Urinary bladder (tissue), 4 donors: ENCODE data around the gene OR5T3. TPM values are rescaled to one million over a fixed set of nuclear protein-coding genes. Genes with fewer than 3 reads are reported as not detected.
"Not testable (repeated sequence)": the region's sequence is repeated elsewhere in the genome, so short reads cannot be mapped to it uniquely, and the experiment has no call there.

ENCODE experiments used
- DNase-seq: peaks from one replicate; pipeline ENCODE4 v3.0.0-alpha.2; 2015; ENCODE audit errors: extremely low spot score
- H3K27ac ChIP-seq: one replicate; pipeline ENCODE4 v1.5.1; 2013; ENCODE audit warnings: low read depth, mild to moderate bottlenecking, moderate library complexity
- H3K36me3 ChIP-seq: one replicate; pipeline ENCODE4 v1.6.1; 2013; ENCODE audit warnings: mild to moderate bottlenecking, moderate library complexity; ENCODE audit not compliant: insufficient read depth
- H3K4me1 ChIP-seq: one replicate; pipeline ENCODE4 v1.6.1; 2013; ENCODE audit warnings: mild to moderate bottlenecking, moderate library complexity; ENCODE audit not compliant: insufficient read depth
- H3K4me3 ChIP-seq: one replicate; pipeline ENCODE4 v1.5.1; 2013; ENCODE audit warnings: low read depth, low read length
- WGBS: extraction: QIAGEN DNeasy Blood & Tissue Kit; methylation state at CpG from one replicate; pipeline ENCODE4 v1.1.7; 2013; 5-methylcytosine and 5-hydroxymethylcytosine counted together
- polyA plus RNA-seq: library from polyadenylated mRNA; stranded (reverse); fragments of 200-250 nt; gene quantifications from one replicate; pipeline ENCODE4 v1.2.3, GENCODE V29; 2013
- total RNA-seq: library from RNA; depleted of rRNA; stranded (reverse); fragments of >200 nt; gene quantifications from one replicate; pipeline ENCODE4 v1.2.3, GENCODE V29; 2014
- donor health status: healthy with polysubstance abuse.
- donor health status: healthy.

Gene OR5T3
- not detected for total RNA-seq
- polyA plus RNA-seq = not detected

DNA sequence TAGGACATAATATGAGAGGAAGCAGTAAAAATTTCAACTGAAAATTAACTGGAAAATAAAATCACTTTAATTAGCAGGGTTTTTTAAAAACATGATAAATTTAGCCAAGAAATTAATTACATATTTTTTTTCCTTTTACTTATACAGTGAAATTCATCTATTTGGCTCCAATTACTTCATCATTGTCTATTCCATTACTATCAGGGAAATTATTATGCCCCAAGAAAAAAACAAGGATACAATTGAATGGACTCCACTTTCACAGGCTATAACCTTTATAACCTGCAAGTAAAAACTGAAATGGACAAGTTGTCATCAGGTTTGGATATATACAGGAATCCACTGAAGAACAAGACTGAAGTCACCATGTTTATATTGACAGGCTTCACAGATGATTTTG lies at the start of gene OR5T3:
Gene OR5T3 (plus strand): TSS at position 301 of the 400 bp plus-strand sequence. CDS start 0 bp downstream, at position 301.
- DNase-seq = no peak
- Histone ChIP-seq H3K4me3 (no peak within 1 kb of the TSS), H3K27ac (no peak within 1 kb of the TSS)

DNA sequence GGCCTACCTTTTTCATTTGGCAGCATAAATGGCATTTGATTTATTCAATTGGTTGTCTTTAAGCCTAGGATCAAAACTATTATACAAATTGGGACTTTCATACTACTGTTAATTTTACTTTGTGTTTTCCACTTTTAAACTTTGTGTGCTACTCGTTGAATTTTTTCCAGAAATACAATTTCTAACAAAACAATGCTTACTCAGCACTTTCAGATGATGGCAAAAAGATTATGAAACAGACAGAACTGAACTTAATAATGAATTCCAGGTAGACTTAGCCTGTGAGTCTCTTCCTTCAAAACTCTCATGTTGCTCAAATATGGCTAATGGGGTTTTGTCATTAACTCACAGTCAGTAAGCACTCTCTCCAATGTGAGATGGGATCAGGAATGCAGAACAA lies 44.3 kb upstream of the OR5T3 start:
- no peaks in the 10 kb centered on the region for H3K36me3 ChIP-seq
- no peak overlapping the region for H3K4me3 ChIP-seq
- no peaks in the 10 kb centered on the region for H3K4me1 ChIP-seq
- H3K27ac ChIP-seq = no peak overlapping the region
- DNase-seq = no peak
- WGBS = 52% methylated on average over 1 of the region's 1 CpG

More for the DNA sequence above, at the start of gene OR5T3:
- no peaks in the 10 kb centered on the region for H3K4me1 ChIP-seq
- no peaks in the 10 kb centered on the region for H3K36me3 ChIP-seq

DNA sequence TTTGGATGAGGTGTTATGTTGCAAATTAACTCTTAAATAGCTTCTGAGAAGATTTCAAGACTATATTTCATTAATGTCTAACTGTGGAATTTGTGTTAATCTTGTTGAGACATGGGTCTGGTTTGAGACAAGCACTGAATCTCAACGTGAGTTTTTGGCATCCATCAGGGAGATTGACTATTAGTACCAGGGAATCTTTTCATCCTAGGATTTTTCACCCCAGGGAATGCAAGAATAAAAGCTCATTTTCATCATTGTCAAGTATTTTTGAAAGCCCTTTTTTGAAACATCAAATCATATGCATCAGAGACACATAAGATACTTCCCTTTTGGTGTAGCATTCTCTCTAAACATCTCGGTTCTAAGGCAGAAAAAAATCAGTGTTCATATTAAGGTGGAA lies 37.5 kb upstream of the OR5T3 start:
- Histone ChIP-seq H3K27ac (no peak overlapping the region), H3K4me3 (no peak overlapping the region), H3K4me1 (no peaks in the 10 kb centered on the region), H3K36me3 (no peaks in the 10 kb centered on the region)
- 74% methylated on average over 2 of the region's 2 CpGs for WGBS
- no peak for DNase-seq

DNA sequence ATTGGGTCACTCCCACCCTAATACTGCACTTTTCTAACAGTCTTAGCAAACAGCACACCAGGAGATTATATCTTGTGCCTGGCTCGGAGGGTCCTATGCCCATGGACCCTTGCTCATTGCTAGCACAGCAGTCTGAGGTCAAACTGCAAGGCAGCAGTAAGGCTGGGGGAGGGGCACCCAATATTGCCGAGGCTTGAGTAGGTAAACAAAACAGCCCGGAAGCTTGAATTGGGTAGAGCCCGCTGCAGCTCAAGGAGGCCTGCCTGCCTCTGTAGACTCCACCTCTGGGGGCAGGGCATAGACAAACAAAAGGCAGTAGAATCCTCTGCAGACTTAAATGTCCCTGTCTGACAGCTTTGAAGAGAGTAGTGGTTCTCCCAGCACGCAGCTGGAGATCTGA lies 32.3 kb upstream of the OR5T3 start:
- 78% methylated on average over 5 of the region's 5 CpGs for WGBS

DNA sequence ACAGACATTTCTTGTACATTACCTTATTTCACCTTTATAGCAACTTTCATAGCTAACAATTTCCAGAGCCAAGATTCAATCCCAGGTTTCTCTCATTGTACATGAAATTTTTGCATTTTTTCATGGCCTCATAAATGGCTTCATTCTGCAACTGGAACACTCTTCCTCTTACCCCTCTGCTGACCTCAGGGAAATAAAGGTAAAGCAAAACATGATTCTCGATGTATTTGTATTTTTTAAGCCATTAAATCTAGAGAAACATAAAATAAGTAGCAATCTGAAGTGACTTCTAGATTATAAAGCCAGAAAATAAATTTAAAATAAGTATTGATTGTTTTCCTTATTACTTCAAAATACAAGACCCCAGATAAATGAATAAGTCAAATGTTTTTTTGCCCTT lies 17.9 kb upstream of the OR5T3 start, which contains the start of gene OR5T2:
Gene OR5T2 (minus strand): TSS at position 101 of the 400 bp plus-strand sequence. CDS start 1,193 bp downstream, outside the sequence.
- no peaks in the 10 kb centered on the region for H3K4me1 ChIP-seq
- no peak within 1 kb of the TSS for H3K4me3 ChIP-seq
- 53% methylated on average over 1 of the region's 1 CpG for WGBS
- no peaks in the 10 kb centered on the region for H3K36me3 ChIP-seq
- DNase-seq = no peak
- no peak within 1 kb of the TSS for H3K27ac ChIP-seq

More for the DNA sequence above, 32.3 kb upstream of the OR5T3 start:
- not testable (repeated sequence) for H3K36me3 ChIP-seq, H3K27ac ChIP-seq, DNase-seq, H3K4me3 ChIP-seq, H3K4me1 ChIP-seq

DNA sequence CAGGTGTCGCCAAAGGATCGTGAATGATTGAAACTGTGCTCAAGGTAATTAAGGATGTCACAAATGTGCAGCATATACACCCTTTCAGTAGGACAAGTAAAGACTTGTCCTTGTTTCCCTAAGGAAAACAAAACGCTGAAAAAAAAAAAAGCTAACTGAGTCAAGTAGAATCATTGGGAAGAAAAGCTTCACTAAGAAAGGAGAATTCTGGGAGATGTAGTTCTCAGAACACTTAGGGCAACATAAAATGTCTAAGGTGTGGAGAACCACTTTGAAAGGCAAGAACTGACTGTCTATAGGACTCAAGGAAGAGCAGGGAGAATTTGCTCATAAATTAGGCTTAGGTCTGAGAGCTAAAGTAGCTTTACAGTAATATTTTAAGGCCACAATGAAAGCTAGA lies 19.0 kb downstream of the OR5T3 start:
- Histone ChIP-seq H3K4me3 (no peak overlapping the region), H3K4me1 (no peaks in the 10 kb centered on the region), H3K27ac (no peak overlapping the region), H3K36me3 (no peaks in the 10 kb centered on the region)
- no peak for DNase-seq
- 56% methylated on average over 3 of the region's 3 CpGs for WGBS

DNA sequence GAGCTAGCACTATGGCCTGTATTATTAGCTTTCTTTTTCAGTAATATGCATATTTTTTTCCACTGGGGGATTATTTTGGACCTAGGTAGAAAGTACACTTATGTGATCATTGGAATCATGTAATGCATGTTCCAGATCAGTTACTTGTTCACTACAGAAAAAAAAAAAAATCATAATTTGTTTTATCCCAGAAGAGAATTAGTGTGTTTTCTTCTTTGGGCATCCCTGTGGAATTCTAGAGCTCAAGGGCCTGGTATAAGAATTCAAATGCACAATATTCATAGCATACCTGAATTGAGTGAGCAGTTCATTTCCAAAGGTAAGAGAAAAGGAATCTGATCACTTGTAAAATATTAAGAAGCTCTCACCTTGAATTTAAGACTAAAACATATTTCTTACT lies 21.8 kb downstream of the OR5T3 start, which contains the start of gene OR5T1:
Gene OR5T1 (plus strand): TSS at position 301 of the 400 bp plus-strand sequence. CDS start 1,485 bp downstream, outside the sequence.
- H3K4me3 ChIP-seq = no peak within 1 kb of the TSS
- no peak for DNase-seq
- no peaks in the 10 kb centered on the region for H3K36me3 ChIP-seq
- H3K4me1 ChIP-seq = no peaks in the 10 kb centered on the region
- H3K27ac ChIP-seq = no peak within 1 kb of the TSS

DNA sequence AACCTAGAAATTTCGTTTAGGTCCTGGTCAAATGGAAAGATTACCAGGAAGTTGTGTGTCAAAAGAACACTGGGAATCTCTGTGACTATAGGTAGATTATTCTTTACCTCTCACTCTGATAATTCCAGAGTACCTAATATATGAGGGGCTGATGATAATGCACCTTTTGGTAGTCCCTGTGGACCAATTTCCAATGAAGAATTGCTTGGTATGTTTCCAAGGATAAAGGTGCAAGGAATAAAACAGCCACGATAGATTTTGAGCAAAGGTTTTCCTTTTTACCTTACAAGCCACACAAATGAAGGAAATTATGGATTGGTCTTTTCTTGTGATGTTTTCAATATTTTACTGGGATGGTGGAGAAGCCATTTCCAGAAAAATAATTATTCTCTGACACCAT lies 40.1 kb downstream of the OR5T3 start, which contains the start of gene OR8H1:
Gene OR8H1 (minus strand): TSS at position 101 of the 400 bp plus-strand sequence. CDS start 1,192 bp downstream, outside the sequence.
- WGBS = 66% methylated on average over 2 of the region's 2 CpGs
- no peaks in the 10 kb centered on the region for H3K36me3 ChIP-seq
- no peak for DNase-seq
- no peak within 1 kb of the TSS for H3K27ac ChIP-seq
- no peaks in the 10 kb centered on the region for H3K4me1 ChIP-seq
- no peak within 1 kb of the TSS for H3K4me3 ChIP-seq

DNA sequence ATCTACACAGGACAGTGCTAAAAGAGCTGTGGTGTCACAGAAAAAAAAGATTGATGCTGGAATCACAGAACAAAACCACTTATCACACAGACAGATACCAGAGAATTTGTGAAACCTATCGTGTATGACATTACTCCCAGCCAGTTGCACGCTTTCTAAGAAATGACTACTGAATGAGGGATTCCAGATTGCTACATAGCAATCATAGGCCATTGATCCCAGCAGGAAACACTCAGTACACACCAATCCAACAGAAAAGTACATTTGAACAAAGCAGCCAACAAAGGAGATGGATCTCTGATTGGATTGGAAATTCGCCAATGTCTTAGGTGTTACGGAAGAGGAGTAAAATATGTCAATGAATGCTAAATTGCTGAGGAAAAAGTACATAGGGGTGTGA lies 44.8 kb downstream of the OR5T3 start:
- no peak overlapping the region for H3K4me3 ChIP-seq
- H3K36me3 ChIP-seq = no peaks in the 10 kb centered on the region
- no peak for DNase-seq
- H3K4me1 ChIP-seq = no peaks in the 10 kb centered on the region
- no peak overlapping the region for H3K27ac ChIP-seq
- WGBS = 78% methylated on average over 4 of the region's 4 CpGs

Other genes starting within 250 kb of the OR5T3 start
- not detected for gene OR5AS1, start 224.6 kb upstream of the OR5T3 start, total RNA-seq
- gene OR5AS1, start 224.6 kb upstream of the OR5T3 start, polyA plus RNA-seq = not detected
- gene OR8I2, start 158.9 kb upstream of the OR5T3 start, total RNA-seq = not detected
- not detected for gene OR8I2, start 158.9 kb upstream of the OR5T3 start, polyA plus RNA-seq
- not detected for gene OR8H2, start 148.6 kb upstream of the OR5T3 start, total RNA-seq
- not detected for gene OR8H2, start 148.6 kb upstream of the OR5T3 start, polyA plus RNA-seq
- gene OR8H3, start 129.9 kb upstream of the OR5T3 start, total RNA-seq = not detected
- gene OR8H3, start 129.9 kb upstream of the OR5T3 start, polyA plus RNA-seq = not detected
- not detected for gene OR8J3, start 112.1 kb upstream of the OR5T3 start, total RNA-seq
- not detected for gene OR8J3, start 112.1 kb upstream of the OR5T3 start, polyA plus RNA-seq
- not detected for gene OR8K5, start 91.9 kb upstream of the OR5T3 start, total RNA-seq
- not detected for gene OR8K5, start 91.9 kb upstream of the OR5T3 start, polyA plus RNA-seq
- not detected for gene OR5J2, start 75.6 kb upstream of the OR5T3 start, total RNA-seq
- gene OR5J2, start 75.6 kb upstream of the OR5T3 start, polyA plus RNA-seq = not detected
- gene OR5T2, start 18.0 kb upstream of the OR5T3 start, total RNA-seq = not detected
- not detected for gene OR5T2, start 18.0 kb upstream of the OR5T3 start, polyA plus RNA-seq
- gene OR5T1, start 21.9 kb downstream of the OR5T3 start, total RNA-seq = not detected
- gene OR5T1, start 21.9 kb downstream of the OR5T3 start, polyA plus RNA-seq = not detected
- not detected for gene OR8H1, start 40.0 kb downstream of the OR5T3 start, total RNA-seq
- not detected for gene OR8H1, start 40.0 kb downstream of the OR5T3 start, polyA plus RNA-seq
- gene OR8K3, start 62.9 kb downstream of the OR5T3 start, total RNA-seq = not detected
- gene OR8K3, start 62.9 kb downstream of the OR5T3 start, polyA plus RNA-seq = not detected
- gene OR8K1, start 93.8 kb downstream of the OR5T3 start, total RNA-seq = not detected
- not detected for gene OR8K1, start 93.8 kb downstream of the OR5T3 start, polyA plus RNA-seq
- not detected for gene OR8J1, start 102.0 kb downstream of the OR5T3 start, total RNA-seq
- gene OR8J1, start 102.0 kb downstream of the OR5T3 start, polyA plus RNA-seq = not detected
- gene OR8U1, start 123.4 kb downstream of the OR5T3 start, total RNA-seq = not detected
- not detected for gene OR8U1, start 123.4 kb downstream of the OR5T3 start, polyA plus RNA-seq
- not detected for gene OR5AL1, start 160.4 kb downstream of the OR5T3 start, total RNA-seq
- not detected for gene OR5AL1, start 160.4 kb downstream of the OR5T3 start, polyA plus RNA-seq
- gene OR5M3, start 221.1 kb downstream of the OR5T3 start, total RNA-seq = not detected
- gene OR5M3, start 221.1 kb downstream of the OR5T3 start, polyA plus RNA-seq = not detected
- gene OR5M8, start 239.1 kb downstream of the OR5T3 start, total RNA-seq = not detected
- gene OR5M8, start 239.1 kb downstream of the OR5T3 start, polyA plus RNA-seq = not detected